Testis (tissue), 3 donors: Measurements from ENCODE around the gene RRP1. TPM values are rescaled to one million over a fixed set of nuclear protein-coding genes. Genes with fewer than 3 reads are reported as not detected.

ENCODE experiments used
- DNase-seq: peaks from one replicate; pipeline ENCODE4 v3.0.0-alpha.2; 2019
- H3K27ac ChIP-seq, 2 donors: fragments of 200-600 bp; sonication (generic); one replicate each; pipeline ENCODE4 v1.5.1; 2019
- H3K27me3 ChIP-seq: fragments of 200-600 bp; sonication (generic); one replicate; pipeline ENCODE4 v1.5.1; 2019
- H3K36me3 ChIP-seq: fragments of 200-600 bp; sonication (generic); one replicate; pipeline ENCODE4 v1.5.1; 2017; ENCODE audit warnings: low read depth; ENCODE audit errors: missing control alignments
- H3K4me1 ChIP-seq: fragments of 200-600 bp; sonication (generic); one replicate; pipeline ENCODE4 v1.5.1; 2019
- H3K4me3 ChIP-seq, 2 donors: fragments of 200-600 bp; sonication (generic); one replicate each; pipeline ENCODE4 v1.5.1; 2017 to 2019
- H3K9me3 ChIP-seq: fragments of 200-600 bp; sonication (generic); one replicate; pipeline ENCODE4 v1.5.1; 2017
- POLR2A ChIP-seq: fragments of 450-650 bp; IDR thresholded peaks from one replicate; pipeline ENCODE4 v1.6.1; 2017; ENCODE audit warnings: antibody characterized with exemption, mild to moderate bottlenecking, moderate library complexity
- WGBS, 2 donors: methylation state at CpG; one replicate each; pipeline ENCODE4 v1.1.5; 2018; 5-methylcytosine and 5-hydroxymethylcytosine counted together
- intact Hi-C: fragments of 100-400 bp; cut with DNase I; formaldehyde crosslinking; loops from one replicate; pipeline ENCODE4 v1.15.1; 2023; ENCODE audit warnings: low total_unique reads
- polyA plus RNA-seq: library from polyadenylated mRNA; stranded (reverse); fragments of 350-450 nt; fragmentation: Illumina TruSeq; extraction: RNeasy Lipid Tissue Mini Kit (QIAGEN cat#74804); gene quantifications from one replicate; pipeline ENCODE4 v1.2.3, GENCODE V29; 2014; ENCODE audit warnings: low read depth, low replicate concordance; ENCODE audit not compliant: insufficient read depth
- total RNA-seq, 2 donors: library from RNA; depleted of rRNA; stranded (reverse); fragments of >200 nt; gene quantifications; one replicate each; pipeline ENCODE4 v1.2.3, GENCODE V29; 2016
- TF ChIP-seq, protein P1 (sequence below), 3 experiments: fragments of 450-650 bp in 2 of 3; fragments of 200-600 bp in 1 of 3; sonication (generic) in 1 of 3; IDR thresholded peaks; one replicate each; pipeline ENCODE4 v1.5.1; 2016 to 2019; ENCODE audit warnings: antibody characterized with exemption in 3 of 3, mild to moderate bottlenecking in 2 of 3, moderate library complexity in 1 of 3

The RRP1 gene
- total and polyA plus RNA-seq, 3 donors from 2014 or later: 21.1 to 40.2 (median 33.6) TPM

DNA sequence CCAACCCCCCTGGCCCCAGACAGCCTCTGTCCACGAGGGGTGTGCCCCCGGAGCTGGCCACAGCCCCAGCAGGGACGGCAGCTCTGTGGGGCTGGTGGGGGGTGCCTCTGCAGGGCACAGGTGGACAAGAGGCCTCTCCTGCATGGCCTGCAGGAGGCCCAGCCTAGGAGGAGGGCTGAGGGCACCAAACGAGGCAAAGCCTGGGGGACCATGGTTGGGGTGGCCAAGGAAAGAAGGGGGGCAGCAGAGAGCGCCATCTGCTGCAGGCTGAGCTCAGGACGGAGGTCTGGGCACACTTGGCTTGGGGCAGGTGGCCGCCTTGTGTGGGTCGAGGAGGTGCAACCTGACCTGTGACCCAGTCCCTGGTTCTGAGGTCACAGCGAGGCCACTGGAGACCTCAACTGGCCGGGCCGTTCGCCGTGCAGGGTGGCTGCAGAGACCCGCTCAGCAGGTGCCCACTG, 27.3 kb downstream of the RRP1 start:
- intact Hi-C loops: no loop called here
- H3K27me3 ChIP-seq: no peaks in the 10 kb centered on the region
- H3K9me3 ChIP-seq: no peaks in the 10 kb centered on the region
- WGBS, 2 donors: 74 to 88% methylated on average over 7 of the region's 14 CpGs
- TF ChIP-seq, protein P1, sequence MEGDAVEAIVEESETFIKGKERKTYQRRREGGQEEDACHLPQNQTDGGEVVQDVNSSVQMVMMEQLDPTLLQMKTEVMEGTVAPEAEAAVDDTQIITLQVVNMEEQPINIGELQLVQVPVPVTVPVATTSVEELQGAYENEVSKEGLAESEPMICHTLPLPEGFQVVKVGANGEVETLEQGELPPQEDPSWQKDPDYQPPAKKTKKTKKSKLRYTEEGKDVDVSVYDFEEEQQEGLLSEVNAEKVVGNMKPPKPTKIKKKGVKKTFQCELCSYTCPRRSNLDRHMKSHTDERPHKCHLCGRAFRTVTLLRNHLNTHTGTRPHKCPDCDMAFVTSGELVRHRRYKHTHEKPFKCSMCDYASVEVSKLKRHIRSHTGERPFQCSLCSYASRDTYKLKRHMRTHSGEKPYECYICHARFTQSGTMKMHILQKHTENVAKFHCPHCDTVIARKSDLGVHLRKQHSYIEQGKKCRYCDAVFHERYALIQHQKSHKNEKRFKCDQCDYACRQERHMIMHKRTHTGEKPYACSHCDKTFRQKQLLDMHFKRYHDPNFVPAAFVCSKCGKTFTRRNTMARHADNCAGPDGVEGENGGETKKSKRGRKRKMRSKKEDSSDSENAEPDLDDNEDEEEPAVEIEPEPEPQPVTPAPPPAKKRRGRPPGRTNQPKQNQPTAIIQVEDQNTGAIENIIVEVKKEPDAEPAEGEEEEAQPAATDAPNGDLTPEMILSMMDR (IDR thresholded peaks at IDR 0.05): no peak
- TF ChIP-seq POLR2A: no peak
- H3K4me3 ChIP-seq: no peak overlapping the region
- no peaks in the 10 kb centered on the region for H3K4me1 ChIP-seq
- H3K36me3 ChIP-seq: no peaks in the 10 kb centered on the region
- DNase-seq: no peak
- no peak overlapping the region for H3K27ac ChIP-seq

GRCh38 chr21:43817157-43818086, 28.0 kb downstream of the RRP1 start:
- Histone ChIP-seq H3K36me3 (no peaks in the 10 kb centered on the region), H3K4me3 (no peak overlapping the region), H3K9me3 (no peaks in the 10 kb centered on the region), H3K27ac (no peak overlapping the region), H3K4me1 (no peaks in the 10 kb centered on the region), H3K27me3 (no peaks in the 10 kb centered on the region)
- intact Hi-C loops: no loop called here
- no peak for DNase-seq
- 91 to 98% methylated on average over 8 to 29 of the region's 29 CpGs for WGBS, 2 donors
- no peak for TF ChIP-seq POLR2A
- TF ChIP-seq, protein P1 (IDR thresholded peaks at IDR 0.05): no peak

DNA sequence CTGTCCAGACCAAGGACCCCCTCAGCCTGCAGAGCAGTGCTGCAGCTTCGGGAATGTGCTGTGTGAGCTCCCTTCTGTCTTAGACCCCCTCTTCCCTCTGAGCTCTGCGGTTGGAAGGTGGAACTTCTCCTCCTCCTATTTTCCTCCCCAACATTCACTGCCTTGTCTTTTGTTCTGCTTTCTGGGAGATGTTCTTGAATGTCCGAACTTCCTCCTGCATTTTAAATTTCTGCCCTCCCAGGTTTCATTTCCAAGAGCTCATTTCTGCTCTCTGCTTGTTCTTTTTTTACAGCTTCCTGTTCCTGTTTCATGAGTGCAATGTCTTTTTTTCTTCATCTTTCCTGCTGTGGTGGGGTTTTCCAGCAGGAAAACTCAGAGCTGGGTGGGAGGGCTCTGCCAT, 29.3 kb downstream of the RRP1 start:
- Histone ChIP-seq H3K4me3 (no peak overlapping the region), H3K27me3 (no peaks in the 10 kb centered on the region), H3K4me1 (no peaks in the 10 kb centered on the region), H3K27ac (no peak overlapping the region), H3K9me3 (no peaks in the 10 kb centered on the region), H3K36me3 (no peaks in the 10 kb centered on the region)
- DNase-seq: no peak
- WGBS, 2 donors: 85 to 88% methylated on average over 3 of the region's 3 CpGs
- TF ChIP-seq, protein P1 (IDR thresholded peaks at IDR 0.05): no peak
- TF ChIP-seq POLR2A: no peak
- intact Hi-C loops: no loop called here

- Histone ChIP-seq H3K27ac (no peak overlapping the region), H3K4me1 (no peaks in the 10 kb centered on the region), H3K9me3 (no peaks in the 10 kb centered on the region), H3K4me3 (no peak overlapping the region), H3K27me3 (no peaks in the 10 kb centered on the region), H3K36me3 (no peaks in the 10 kb centered on the region)
- 91 to 97% methylated on average over 7 to 25 of the region's 25 CpGs for WGBS, 2 donors
- intact Hi-C loops: no loop called here
- TF ChIP-seq, protein P1 (IDR thresholded peaks at IDR 0.05): no peak
- TF ChIP-seq POLR2A: no peak
- DNase-seq: no peak
Measured at GRCh38 chr21:43819511-43820405, 30.4 kb downstream of the RRP1 start.
